ENCODE results near the gene CLCNKA. TPM values are rescaled to one million over a fixed set of nuclear protein-coding genes. Genes with fewer than 3 reads are reported as not detected.

CLCNKA gene
- total RNA-seq, 4 donors from 2014 or later = 0.64 to 0.94 (median 0.80) TPM; not detected in 1

DNA sequence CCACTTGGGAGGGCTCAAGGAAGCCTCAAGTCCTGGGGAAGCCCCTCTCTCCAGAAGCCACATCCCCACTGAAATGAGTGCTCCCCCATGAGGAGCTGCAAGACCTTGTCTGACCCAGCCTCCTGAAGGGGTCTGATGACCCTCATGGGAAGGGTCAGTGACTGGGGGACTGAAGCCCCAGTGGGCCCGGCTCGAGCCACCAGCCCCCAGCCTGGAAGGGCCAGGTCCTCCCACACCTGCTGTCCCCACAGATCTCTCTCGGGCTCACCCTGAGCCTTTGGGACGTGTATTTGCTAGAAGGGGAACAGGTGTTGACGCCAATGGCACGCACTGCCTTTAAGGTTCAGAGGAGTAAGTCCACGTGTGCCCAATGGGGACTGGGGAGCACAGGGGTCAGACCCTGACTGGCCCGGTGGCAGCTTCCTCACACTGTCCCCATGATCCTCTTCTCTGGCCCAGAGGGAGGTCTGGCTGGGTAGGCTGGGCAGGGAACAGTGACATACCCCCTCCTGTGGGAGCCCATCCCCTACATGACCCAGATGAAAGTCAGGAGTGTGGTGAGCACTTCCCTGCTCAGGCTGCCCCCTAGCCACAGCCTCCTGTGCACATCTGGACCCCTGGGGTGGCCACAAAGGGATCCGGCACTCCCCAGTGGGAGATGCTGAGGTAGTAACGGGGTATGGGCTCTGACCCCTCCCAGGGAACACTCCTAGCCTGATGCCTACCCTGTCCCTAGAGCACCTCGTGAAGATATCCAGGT, 30.2 kb upstream of the CLCNKA start:
- no peak overlapping the region for H3K27ac ChIP-seq
- H3K9me3 ChIP-seq = no peaks in the 10 kb centered on the region
- H3K27me3 ChIP-seq = no peaks in the 10 kb centered on the region
- DNase-seq (no peak), ATAC-seq (no peak)
- no peaks in the 10 kb centered on the region for H3K36me3 ChIP-seq
- H3K4me1 ChIP-seq = no peaks in the 10 kb centered on the region
- intact Hi-C loops (cut with DNase I; ENCODE audit: low total_unique reads) = loop anchor here (5.0 kb wide), 1 partner anchor 174 kb away; no protein-coding TSS in a partner anchor
- H3K4me3 ChIP-seq = no peak overlapping the region
- no peak for TF ChIP-seq POLR2A (IDR thresholded peaks at IDR 0.05)
- TF ChIP-seq, protein P1, sequence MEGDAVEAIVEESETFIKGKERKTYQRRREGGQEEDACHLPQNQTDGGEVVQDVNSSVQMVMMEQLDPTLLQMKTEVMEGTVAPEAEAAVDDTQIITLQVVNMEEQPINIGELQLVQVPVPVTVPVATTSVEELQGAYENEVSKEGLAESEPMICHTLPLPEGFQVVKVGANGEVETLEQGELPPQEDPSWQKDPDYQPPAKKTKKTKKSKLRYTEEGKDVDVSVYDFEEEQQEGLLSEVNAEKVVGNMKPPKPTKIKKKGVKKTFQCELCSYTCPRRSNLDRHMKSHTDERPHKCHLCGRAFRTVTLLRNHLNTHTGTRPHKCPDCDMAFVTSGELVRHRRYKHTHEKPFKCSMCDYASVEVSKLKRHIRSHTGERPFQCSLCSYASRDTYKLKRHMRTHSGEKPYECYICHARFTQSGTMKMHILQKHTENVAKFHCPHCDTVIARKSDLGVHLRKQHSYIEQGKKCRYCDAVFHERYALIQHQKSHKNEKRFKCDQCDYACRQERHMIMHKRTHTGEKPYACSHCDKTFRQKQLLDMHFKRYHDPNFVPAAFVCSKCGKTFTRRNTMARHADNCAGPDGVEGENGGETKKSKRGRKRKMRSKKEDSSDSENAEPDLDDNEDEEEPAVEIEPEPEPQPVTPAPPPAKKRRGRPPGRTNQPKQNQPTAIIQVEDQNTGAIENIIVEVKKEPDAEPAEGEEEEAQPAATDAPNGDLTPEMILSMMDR (IDR thresholded peaks at IDR 0.05 in 4 of 5, conservative IDR thresholded peaks at IDR 0.05 in 1 of 5) = no peak
- in situ Hi-C loops (cut with MboI; ENCODE audit: low sequenced_read_pairs in 4 of 4) = loop anchor here in 3 of 4 donors (10.0 to 25.0 kb wide), 3 partner anchors 53 to 179 kb away; partner anchors contain the start of genes CLCNKB (in 1 of the 3) and UQCRHL (in 1 of the 3)

DNA sequence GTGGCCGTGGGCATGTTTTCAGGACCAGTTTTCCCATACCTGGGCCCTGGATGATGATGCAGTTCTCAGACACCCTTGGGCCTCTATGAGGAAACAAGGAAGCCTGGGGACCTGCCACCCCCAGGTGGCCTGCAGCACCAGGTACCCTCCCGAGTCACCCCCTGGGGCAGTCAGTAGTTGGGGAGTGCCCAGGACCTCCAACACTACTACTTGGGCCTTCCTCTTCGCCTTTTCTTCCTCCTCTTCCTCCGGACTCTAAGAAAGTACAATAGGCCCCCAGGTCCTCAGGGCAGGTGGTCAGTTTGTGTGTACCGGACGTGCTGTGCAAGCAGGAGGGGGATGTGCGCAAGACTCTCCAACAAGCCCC, 29.7 kb upstream of the CLCNKA start:
- intact Hi-C loops (cut with DNase I; ENCODE audit: low total_unique reads) = loop anchor here (5.0 kb wide), 1 partner anchor 175 kb away; no protein-coding TSS in a partner anchor

DNA sequence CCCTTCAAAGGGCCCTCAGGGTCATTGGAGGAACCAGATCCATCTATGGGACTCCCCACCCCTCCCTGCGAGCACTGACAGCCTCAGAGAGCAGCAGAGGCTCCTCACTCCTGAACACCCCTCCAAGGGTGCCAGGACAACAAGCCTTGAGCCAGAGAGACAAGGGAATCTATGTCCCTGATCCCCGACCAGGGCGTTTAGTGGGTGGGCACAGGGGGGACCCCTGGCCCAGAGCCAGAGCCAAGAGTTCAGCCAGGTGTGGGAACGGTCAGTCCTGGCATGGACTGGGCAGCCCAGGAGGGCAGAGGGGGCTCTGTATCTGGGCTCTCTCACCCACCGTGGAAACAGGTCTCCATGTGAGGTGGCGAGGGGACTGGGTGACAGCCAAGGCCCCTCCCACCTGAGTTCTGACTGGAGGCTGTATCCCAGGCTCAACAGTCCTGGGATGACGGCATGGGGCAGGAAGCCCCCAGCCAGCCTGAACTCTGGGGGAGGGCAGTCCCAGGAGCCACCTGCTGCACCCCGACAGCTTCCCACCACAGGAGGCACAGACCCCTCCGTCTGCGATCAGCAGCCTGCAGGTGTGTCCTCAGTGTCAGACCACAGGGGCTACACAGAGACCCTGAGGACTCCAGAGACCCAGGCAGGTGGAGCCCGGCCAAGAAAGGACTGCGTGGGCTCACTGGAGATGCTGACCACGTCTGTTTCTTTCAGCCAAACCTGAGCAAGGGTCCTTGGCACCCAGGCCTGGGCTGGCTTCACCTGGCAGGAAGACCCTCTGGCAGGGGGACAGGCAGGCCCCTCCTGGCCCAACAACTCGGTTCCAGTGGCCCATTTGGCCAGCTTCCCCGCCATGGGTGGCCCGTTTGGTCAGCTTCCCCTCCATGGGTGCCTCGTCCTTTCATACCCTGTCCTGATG, 29.0 kb upstream of the CLCNKA start:
- Histone ChIP-seq H3K27me3 (no peaks in the 10 kb centered on the region), H3K4me3 (no peak overlapping the region), H3K9me3 (no peaks in the 10 kb centered on the region), H3K36me3 (no peaks in the 10 kb centered on the region), H3K4me1 (no peaks in the 10 kb centered on the region), H3K27ac (no peak overlapping the region)
- intact Hi-C loops (cut with DNase I; ENCODE audit: low total_unique reads) = loop anchor here (5.0 kb wide), 1 partner anchor 176 kb away; no protein-coding TSS in a partner anchor
- in situ Hi-C loops (cut with MboI; ENCODE audit: low sequenced_read_pairs in 4 of 4) = loop anchor here in 3 of 4 donors (10.0 to 25.0 kb wide), 3 partner anchors 52 to 181 kb away; partner anchors contain the start of genes CLCNKB (in 1 of the 3) and UQCRHL (in 1 of the 3)
- TF ChIP-seq POLR2A (IDR thresholded peaks at IDR 0.05) = no peak
- TF ChIP-seq, protein P1 (IDR thresholded peaks at IDR 0.05 in 4 of 5, conservative IDR thresholded peaks at IDR 0.05 in 1 of 5) = no peak
- ATAC-seq (no peak), DNase-seq (no peak)

More for the DNA sequence above, 29.7 kb upstream of the CLCNKA start:
- no peaks in the 10 kb centered on the region for H3K36me3 ChIP-seq
- TF ChIP-seq POLR2A (IDR thresholded peaks at IDR 0.05) = no peak
- TF ChIP-seq, protein P1 (IDR thresholded peaks at IDR 0.05 in 4 of 5, conservative IDR thresholded peaks at IDR 0.05 in 1 of 5) = no peak
- no peaks in the 10 kb centered on the region for H3K9me3 ChIP-seq
- no peak overlapping the region for H3K27ac ChIP-seq
- H3K4me1 ChIP-seq = no peaks in the 10 kb centered on the region
- in situ Hi-C loops (cut with MboI; ENCODE audit: low sequenced_read_pairs in 4 of 4) = loop anchor here in 3 of 4 donors (10.0 to 25.0 kb wide), 3 partner anchors 53 to 180 kb away; partner anchors contain the start of genes CLCNKB (in 1 of the 3) and UQCRHL (in 1 of the 3)
- DNase-seq (no peak), ATAC-seq (no peak)
- H3K27me3 ChIP-seq = no peaks in the 10 kb centered on the region
- H3K4me3 ChIP-seq = no peak overlapping the region

DNA sequence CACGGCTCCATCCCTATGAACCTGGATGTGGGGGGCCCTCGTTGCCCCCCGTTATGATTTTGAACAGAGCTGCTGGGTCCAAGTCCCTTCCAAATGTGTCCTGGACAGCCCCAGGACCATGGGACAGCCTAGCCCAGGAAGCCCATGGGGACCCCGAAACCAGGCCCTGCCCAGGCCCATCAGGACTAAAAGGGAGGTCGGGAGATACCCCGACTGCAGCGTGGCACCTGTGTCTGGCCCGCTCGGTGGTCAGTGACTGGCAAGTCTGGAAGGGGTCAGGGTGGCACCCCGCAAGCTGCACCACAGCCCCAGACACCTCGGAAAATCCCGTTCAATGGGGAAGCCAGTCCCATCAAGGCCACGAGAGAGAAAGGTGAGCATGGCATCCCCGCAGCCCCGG, 28.2 kb upstream of the CLCNKA start:
- Histone ChIP-seq H3K9me3 (no peaks in the 10 kb centered on the region), H3K27me3 (no peaks in the 10 kb centered on the region), H3K36me3 (no peaks in the 10 kb centered on the region), H3K4me1 (no peaks in the 10 kb centered on the region), H3K27ac (no peak overlapping the region), H3K4me3 (no peak overlapping the region)
- no peak for DNase-seq
- in situ Hi-C loops (cut with MboI; ENCODE audit: low sequenced_read_pairs in 4 of 4) = loop anchor here in 3 of 4 donors (10.0 to 25.0 kb wide), 3 partner anchors 51 to 181 kb away; partner anchors contain the start of genes CLCNKB (in 1 of the 3) and UQCRHL (in 1 of the 3)
- intact Hi-C loops (cut with DNase I; ENCODE audit: low total_unique reads) = loop anchor here (5.0 kb wide), 1 partner anchor 176 kb away; no protein-coding TSS in a partner anchor
- ATAC-seq = no peak
- TF ChIP-seq, protein P1 (IDR thresholded peaks at IDR 0.05 in 4 of 5, conservative IDR thresholded peaks at IDR 0.05 in 1 of 5) = no peak
- no peak for TF ChIP-seq POLR2A (IDR thresholded peaks at IDR 0.05)

Measured in gastrocnemius medialis (tissue), 4 donors.